Retinal pigment epithelial cell (primary cell): ENCODE measurements around the gene GLRA2.
"Not testable (repeated sequence)": the region's sequence is repeated elsewhere in the genome, so short reads cannot be mapped to it uniquely, and the experiment has no call there.

ENCODE experiments used
- DNase-seq: peaks from one replicate; pipeline ENCODE4 v3.0.0-alpha.2; 2010; ENCODE audit warnings: low read depth
- H3K4me3 ChIP-seq: 2 replicates; pipeline ENCODE4 v1.5.1; 2011; ENCODE audit warnings: mild to moderate bottlenecking, low read length, control low read depth, moderate library complexity
- CTCF ChIP-seq: conservative IDR thresholded peaks from 2 replicates; pipeline ENCODE4 v1.5.1; 2011; ENCODE audit warnings: low read depth, low read length, control low read depth, inconsistent platforms

Gene GLRA2

GRCh38 chrX:14590693-14591424, 61.5 kb downstream of the GLRA2 start:
- no peak overlapping the region for H3K4me3 ChIP-seq
- no peak for TF ChIP-seq CTCF
- no peak for DNase-seq

GRCh38 chrX:14591976-14592375, 62.6 kb downstream of the GLRA2 start:
- no peak overlapping the region for H3K4me3 ChIP-seq
- no peak for TF ChIP-seq CTCF
- DNase-seq = no peak

GRCh38 chrX:14594521-14594920, 65.2 kb downstream of the GLRA2 start:
- DNase-seq = no peak
- H3K4me3 ChIP-seq = no peak overlapping the region
- TF ChIP-seq CTCF = no peak

GRCh38 chrX:14598330-14598729, 69.0 kb downstream of the GLRA2 start:
- no peak for DNase-seq
- no peak overlapping the region for H3K4me3 ChIP-seq
- no peak for TF ChIP-seq CTCF

GRCh38 chrX:14607446-14607985, 78.2 kb downstream of the GLRA2 start:
- TF ChIP-seq CTCF = no peak
- no peak overlapping the region for H3K4me3 ChIP-seq
- no peak for DNase-seq

- not testable (repeated sequence) for DNase-seq, H3K4me3 ChIP-seq
Measured at GRCh38 chrX:14612450-14612849, 83.1 kb downstream of the GLRA2 start.

GRCh38 chrX:14616301-14616700, 87.0 kb downstream of the GLRA2 start:
- no peak for TF ChIP-seq CTCF
- H3K4me3 ChIP-seq = no peak overlapping the region
- no peak for DNase-seq

- no peak for TF ChIP-seq CTCF
- no peak for DNase-seq
- H3K4me3 ChIP-seq = no peak overlapping the region
Measured at GRCh38 chrX:14616836-14617235, 87.5 kb downstream of the GLRA2 start.
